GM19397 (cell line): ENCODE measurements around the gene C10orf53.
"Not testable (repeated sequence)": the region's sequence is repeated elsewhere in the genome, so short reads cannot be mapped to it uniquely, and the experiment has no call there.

Experiments used
- ATAC-seq: cut with Tn5 transposase; IDR thresholded peaks from one replicate; pipeline ENCODE4 v1.9.1; 2021; ENCODE audit warnings: mild to moderate bottlenecking, moderate library complexity; ENCODE audit not compliant: unreplicated experiment

Gene C10orf53

GRCh38 chr10:49652421-49653272 is 26.8 kb upstream of the C10orf53 start:
- ATAC-seq: no peak

GRCh38 chr10:49653273-49653929 is 26.1 kb upstream of the C10orf53 start:
- no peak for ATAC-seq

GRCh38 chr10:49654036-49654693 is 25.3 kb upstream of the C10orf53 start:
- ATAC-seq: no peak

DNA sequence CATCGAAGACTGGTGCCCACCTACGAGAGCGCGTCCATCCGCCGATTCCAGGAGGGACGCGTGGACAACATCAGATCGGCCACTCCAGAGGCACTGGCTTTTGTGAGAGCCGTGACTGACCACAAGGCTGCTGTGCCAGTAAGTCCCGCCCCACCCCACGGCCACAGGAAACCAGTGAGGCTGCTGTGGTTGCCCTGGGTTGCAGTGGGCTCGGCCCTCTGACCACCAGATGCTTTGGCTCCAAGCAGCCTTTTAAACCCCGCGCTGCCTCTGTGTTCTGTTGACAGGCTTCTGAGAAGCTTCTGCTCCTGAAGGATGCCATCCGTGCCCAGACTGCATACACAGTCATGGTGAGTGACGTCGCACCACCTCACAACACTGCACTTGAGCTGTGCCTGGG is 24.4 kb upstream of the C10orf53 start:
- ATAC-seq: no peak

DNA sequence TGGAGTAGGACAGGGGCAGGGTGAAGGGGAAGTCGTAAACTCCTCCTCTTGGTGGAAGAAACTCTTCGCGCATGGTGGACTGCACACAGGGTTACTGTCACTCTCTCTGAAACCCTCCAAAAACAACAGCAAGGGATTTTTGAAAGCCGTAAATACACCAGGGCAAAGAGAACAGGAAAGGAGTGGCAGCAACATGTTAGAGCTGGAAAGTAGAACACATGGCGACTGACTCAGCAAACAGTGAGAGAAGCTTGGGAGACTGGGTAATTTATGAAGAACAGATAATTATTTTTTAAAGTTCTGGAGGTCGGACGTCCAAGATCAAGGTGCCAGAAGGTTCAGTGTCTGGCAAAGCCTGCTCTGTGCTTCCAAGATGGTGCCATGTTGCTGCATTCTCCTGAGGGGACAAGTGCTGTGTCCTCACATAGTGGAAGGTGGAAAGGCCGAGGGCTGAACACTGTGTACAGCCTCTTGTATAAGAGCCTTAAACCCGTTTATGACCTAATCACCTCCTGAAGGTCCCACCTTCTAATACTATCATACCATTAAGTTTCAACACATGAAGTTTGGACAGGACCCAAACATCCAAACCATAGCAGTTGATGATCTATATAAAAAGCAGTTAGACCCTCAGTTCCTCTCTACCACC is 22.5 kb upstream of the C10orf53 start:
- no peak for ATAC-seq

GRCh38 chr10:49657606-49658005 is 21.8 kb upstream of the C10orf53 start:
- no peak for ATAC-seq

- no peak for ATAC-seq
Measured at GRCh38 chr10:49661140-49661856, 18.2 kb upstream of the C10orf53 start.

DNA sequence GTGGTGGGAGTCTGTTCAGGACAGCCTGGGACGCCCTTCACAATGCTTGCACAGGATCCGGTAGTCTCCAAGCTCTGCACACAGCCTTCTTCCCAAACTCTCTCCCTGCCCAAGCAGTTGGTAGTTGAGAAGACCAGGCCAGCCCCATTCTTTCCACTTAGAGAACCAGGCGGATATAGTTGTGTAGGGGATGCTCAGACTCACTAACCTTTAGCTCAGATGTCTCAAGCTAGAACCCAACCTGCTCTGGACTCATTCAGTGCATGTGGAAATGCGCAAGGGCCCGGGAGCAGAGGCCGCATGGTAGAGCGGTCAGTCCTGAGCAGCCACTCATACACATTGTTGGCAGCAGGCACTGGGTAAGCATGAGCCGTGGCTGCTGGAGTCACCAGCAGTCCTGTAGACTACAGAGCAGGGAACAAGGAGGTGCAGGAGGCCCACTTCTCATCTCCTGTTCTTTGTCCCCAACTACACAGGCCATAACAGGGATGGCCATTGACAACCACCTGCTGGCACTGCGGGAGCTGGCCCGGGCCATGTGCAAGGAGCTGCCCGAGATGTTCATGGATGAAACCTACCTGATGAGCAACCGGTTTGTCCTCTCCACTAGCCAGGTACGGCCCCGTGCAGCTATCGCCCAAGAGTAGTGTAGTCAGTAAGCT is 17.2 kb upstream of the C10orf53 start:
- ATAC-seq: no peak

GRCh38 chr10:49663596-49663995 is 15.9 kb upstream of the C10orf53 start:
- ATAC-seq: no peak

GRCh38 chr10:49664006-49664841 is 15.2 kb upstream of the C10orf53 start:
- ATAC-seq: no peak

- ATAC-seq: no peak
Measured at GRCh38 chr10:49664842-49665355, 14.6 kb upstream of the C10orf53 start.

GRCh38 chr10:49666054-49666615 is 13.3 kb upstream of the C10orf53 start:
- no peak for ATAC-seq

DNA sequence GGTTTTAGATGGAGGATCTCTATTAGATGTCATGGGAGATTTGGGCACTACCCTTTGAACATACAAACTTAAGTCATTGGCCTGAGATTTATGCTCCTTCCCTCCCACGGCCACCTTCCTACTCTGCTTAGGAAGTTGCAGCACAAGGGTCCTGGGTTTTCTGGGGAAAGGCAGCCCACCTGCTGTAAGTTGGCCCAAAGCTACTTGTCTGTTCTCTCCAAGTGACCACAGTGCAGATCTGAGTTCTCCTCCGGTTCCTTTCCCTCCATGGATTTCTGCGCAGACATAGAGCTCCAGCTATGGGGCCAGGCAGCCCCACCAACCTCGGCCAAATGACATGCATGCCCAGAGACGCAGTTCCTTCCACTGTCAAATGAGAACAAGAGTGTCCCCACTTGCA is 12.8 kb upstream of the C10orf53 start:
- ATAC-seq: no peak

GRCh38 chr10:49667991-49668390 is 11.5 kb upstream of the C10orf53 start:
- no peak for ATAC-seq

- no peak for ATAC-seq
Measured at GRCh38 chr10:49668684-49669083, 10.8 kb upstream of the C10orf53 start.

- no peak for ATAC-seq
Measured at GRCh38 chr10:49678827-49679479, 498 bp upstream of the C10orf53 start.

GRCh38 chr10:49682449-49682848 is 3.0 kb downstream of the C10orf53 start:
- ATAC-seq: not testable (repeated sequence)

GRCh38 chr10:49682879-49683278 is 3.4 kb downstream of the C10orf53 start:
- ATAC-seq: no peak
